Vagina (tissue), 2 donors: ENCODE measurements around the gene CHPT1. TPM values are rescaled to one million over a fixed set of nuclear protein-coding genes. Genes with fewer than 3 reads are reported as not detected.
"Not testable (repeated sequence)": the region's sequence is repeated elsewhere in the genome, so short reads cannot be mapped to it uniquely, and the experiment has no call there.

Experiments used
- DNase-seq, 2 donors: peaks; one replicate each; pipeline ENCODE4 v3.0.0-alpha.2; 2017; ENCODE audit errors: extremely low spot score in 2 of 2
- H3K27ac ChIP-seq: fragments of 200-600 bp; sonication (generic); one replicate; pipeline ENCODE4 v1.5.1; 2019
- H3K27me3 ChIP-seq: fragments of 200-600 bp; sonication (generic); one replicate; pipeline ENCODE4 v1.5.1; 2019
- H3K36me3 ChIP-seq, 2 donors: fragments of 200-600 bp; sonication (generic); one replicate each; pipeline ENCODE4 v1.5.1; 2017 to 2019
- H3K4me1 ChIP-seq: fragments of 200-600 bp; sonication (generic); one replicate; pipeline ENCODE4 v1.5.1; 2019
- H3K4me3 ChIP-seq, 2 donors: fragments of 200-600 bp; sonication (generic); 1 replicate in 1 of 2; 2 replicates in 1 of 2; pipeline ENCODE4 v1.5.1; 2016 to 2019
- H3K9me3 ChIP-seq: fragments of 200-600 bp; sonication (generic); one replicate; pipeline ENCODE4 v1.5.1; 2019
- POLR2A ChIP-seq, 2 donors: fragments of 450-650 bp; IDR thresholded peaks; one replicate each; pipeline ENCODE4 v1.6.1; 2017; ENCODE audit warnings: antibody characterized with exemption in 2 of 2, mild to moderate bottlenecking in 2 of 2, moderate library complexity in 2 of 2
- POLR2AphosphoS5 ChIP-seq, 2 donors: sonication (generic); formaldehyde crosslinking; IDR thresholded peaks; one replicate each; pipeline ENCODE4 v1.9.0; 2017; ENCODE audit warnings: antibody characterized with exemption in 2 of 2, mild to moderate bottlenecking in 2 of 2, low read depth in 1 of 2; ENCODE audit not compliant: insufficient read depth in 1 of 2
- intact Hi-C: fragments of 100-400 bp; cut with DNase I; formaldehyde crosslinking; loops from one replicate; pipeline ENCODE4 v1.15.1; 2023
- total RNA-seq: library from RNA; depleted of rRNA; stranded (reverse); fragments of >200 nt; gene quantifications from one replicate; pipeline ENCODE4 v1.2.3, GENCODE V29; 2016
- TF ChIP-seq, protein P1 (sequence below), 3 experiments: fragments of 450-650 bp in 2 of 3; fragments of 200-600 bp in 1 of 3; sonication (generic) in 1 of 3; IDR thresholded peaks; one replicate each; pipeline ENCODE4 v1.5.1; 2017 to 2019; ENCODE audit warnings: antibody characterized with exemption in 3 of 3, mild to moderate bottlenecking in 2 of 3, moderate library complexity in 2 of 3

Gene CHPT1
- total RNA-seq, 1 donor from 2014 or later = 84.7 TPM

DNA sequence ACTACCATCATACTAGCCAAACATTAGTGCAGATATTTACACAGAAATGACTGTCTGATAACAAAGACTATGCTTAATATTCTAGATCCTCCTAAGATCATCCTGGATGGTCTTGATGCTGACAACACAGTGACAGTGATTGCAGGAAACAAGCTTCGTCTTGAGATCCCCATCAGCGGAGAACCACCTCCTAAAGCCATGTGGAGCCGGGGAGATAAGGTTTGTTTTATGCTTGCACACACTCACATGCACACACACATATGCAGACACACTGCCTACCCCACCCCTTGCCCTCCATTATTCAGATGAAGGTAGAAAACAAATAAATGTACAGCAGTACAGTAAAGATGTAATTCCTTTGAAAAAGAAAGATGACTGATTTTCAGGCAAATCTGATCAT lies 44.4 kb upstream of the CHPT1 start:
- Histone ChIP-seq H3K27ac (no peak overlapping the region), H3K4me3 (no peak overlapping the region), H3K27me3 (no peaks in the 10 kb centered on the region), H3K36me3 (no peaks in the 10 kb centered on the region), H3K9me3 (no peaks in the 10 kb centered on the region), H3K4me1 (no peaks in the 10 kb centered on the region)
- no peak for DNase-seq
- TF ChIP-seq, protein P1, sequence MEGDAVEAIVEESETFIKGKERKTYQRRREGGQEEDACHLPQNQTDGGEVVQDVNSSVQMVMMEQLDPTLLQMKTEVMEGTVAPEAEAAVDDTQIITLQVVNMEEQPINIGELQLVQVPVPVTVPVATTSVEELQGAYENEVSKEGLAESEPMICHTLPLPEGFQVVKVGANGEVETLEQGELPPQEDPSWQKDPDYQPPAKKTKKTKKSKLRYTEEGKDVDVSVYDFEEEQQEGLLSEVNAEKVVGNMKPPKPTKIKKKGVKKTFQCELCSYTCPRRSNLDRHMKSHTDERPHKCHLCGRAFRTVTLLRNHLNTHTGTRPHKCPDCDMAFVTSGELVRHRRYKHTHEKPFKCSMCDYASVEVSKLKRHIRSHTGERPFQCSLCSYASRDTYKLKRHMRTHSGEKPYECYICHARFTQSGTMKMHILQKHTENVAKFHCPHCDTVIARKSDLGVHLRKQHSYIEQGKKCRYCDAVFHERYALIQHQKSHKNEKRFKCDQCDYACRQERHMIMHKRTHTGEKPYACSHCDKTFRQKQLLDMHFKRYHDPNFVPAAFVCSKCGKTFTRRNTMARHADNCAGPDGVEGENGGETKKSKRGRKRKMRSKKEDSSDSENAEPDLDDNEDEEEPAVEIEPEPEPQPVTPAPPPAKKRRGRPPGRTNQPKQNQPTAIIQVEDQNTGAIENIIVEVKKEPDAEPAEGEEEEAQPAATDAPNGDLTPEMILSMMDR (IDR thresholded peaks at IDR 0.05) = no peak
- TF ChIP-seq POLR2A (IDR thresholded peaks at IDR 0.05) (no peak), POLR2AphosphoS5 (IDR thresholded peaks at IDR 0.05; ENCODE audit: insufficient read depth in 1 of 2, low read depth in 1 of 2) (no peak)
- intact Hi-C loops = no loop called here

DNA sequence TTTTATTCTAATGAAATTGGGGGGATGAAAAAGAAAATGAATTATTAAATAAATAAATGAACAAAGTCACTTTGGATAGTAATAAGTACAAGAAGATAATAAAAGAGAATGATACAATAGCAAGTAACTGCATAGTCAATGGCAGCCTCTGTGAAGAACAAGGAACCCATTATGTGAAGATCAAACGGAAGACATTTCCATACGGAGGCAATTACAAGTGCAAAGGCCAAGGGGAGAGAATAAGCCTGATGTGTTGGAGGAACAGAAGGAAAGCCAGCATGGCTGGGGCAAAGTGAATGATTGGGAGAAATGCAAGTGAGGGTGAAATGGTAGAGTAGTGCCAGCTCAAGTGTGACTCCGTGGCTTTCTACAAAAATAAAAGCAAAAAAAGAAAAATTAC lies 43.9 kb upstream of the CHPT1 start:
- no peak for DNase-seq
- no peak overlapping the region for H3K4me3 ChIP-seq
- intact Hi-C loops = no loop called here

DNA sequence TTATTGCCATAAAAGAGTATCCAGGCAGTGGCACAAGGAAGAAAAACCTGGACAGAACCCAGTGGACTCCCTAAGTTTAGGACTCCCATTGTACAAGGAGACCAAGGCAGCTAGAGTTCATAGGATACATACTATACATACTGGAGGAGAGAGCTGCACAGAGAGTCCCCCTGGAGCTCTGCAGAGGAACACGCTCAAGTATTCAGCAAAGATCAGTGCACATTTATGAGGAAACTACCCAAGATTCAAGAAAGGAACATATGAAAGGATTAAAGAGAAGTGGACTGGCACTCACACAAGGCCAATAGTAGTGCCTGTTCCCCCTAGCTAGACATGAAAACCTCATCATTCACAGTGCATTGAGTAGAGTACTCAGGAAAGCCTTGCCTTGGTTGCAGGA lies 43.0 kb upstream of the CHPT1 start:
- Histone ChIP-seq H3K4me1 (no peaks in the 10 kb centered on the region), H3K36me3 (no peaks in the 10 kb centered on the region), H3K27ac (no peak overlapping the region), H3K4me3 (no peak overlapping the region), H3K27me3 (no peaks in the 10 kb centered on the region), H3K9me3 (no peaks in the 10 kb centered on the region)
- no peak for DNase-seq
- TF ChIP-seq POLR2AphosphoS5 (IDR thresholded peaks at IDR 0.05; ENCODE audit: insufficient read depth in 1 of 2, low read depth in 1 of 2) (no peak), POLR2A (IDR thresholded peaks at IDR 0.05) (no peak)
- TF ChIP-seq, protein P1 (IDR thresholded peaks at IDR 0.05) = no peak
- intact Hi-C loops = no loop called here

More for the DNA sequence above, 43.9 kb upstream of the CHPT1 start:
- Histone ChIP-seq H3K9me3 (no peaks in the 10 kb centered on the region), H3K27me3 (no peaks in the 10 kb centered on the region), H3K27ac (no peak overlapping the region), H3K36me3 (no peaks in the 10 kb centered on the region), H3K4me1 (no peaks in the 10 kb centered on the region)
- TF ChIP-seq POLR2AphosphoS5 (IDR thresholded peaks at IDR 0.05; ENCODE audit: insufficient read depth in 1 of 2, low read depth in 1 of 2) = no peak
- TF ChIP-seq, protein P1 (IDR thresholded peaks at IDR 0.05) = no peak
- TF ChIP-seq POLR2A (IDR thresholded peaks at IDR 0.05) = no peak

DNA sequence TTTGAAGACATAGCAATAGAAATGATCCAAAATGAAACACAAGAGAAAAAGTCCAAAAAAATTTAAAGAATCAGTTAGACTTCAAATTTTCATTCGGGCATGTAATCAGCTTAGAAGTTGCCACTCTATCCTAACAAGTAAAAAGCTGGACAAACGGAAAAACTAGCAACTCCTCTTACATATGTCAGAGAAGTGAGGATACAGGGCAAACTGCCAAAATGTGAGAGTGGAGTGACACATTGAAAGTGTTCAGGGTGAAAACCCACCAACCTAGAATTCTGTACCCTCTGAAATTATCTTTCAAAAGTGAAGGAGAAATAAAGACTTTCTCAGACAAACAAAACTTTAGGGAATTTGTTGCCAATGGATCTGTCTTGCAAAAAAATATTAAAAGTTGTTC lies 42.0 kb upstream of the CHPT1 start:
- Histone ChIP-seq H3K27me3 (no peaks in the 10 kb centered on the region), H3K4me3 (no peak overlapping the region), H3K4me1 (no peaks in the 10 kb centered on the region), H3K27ac (no peak overlapping the region), H3K36me3 (no peaks in the 10 kb centered on the region), H3K9me3 (no peaks in the 10 kb centered on the region)
- TF ChIP-seq POLR2A (IDR thresholded peaks at IDR 0.05) = no peak
- TF ChIP-seq POLR2AphosphoS5 (IDR thresholded peaks at IDR 0.05; ENCODE audit: insufficient read depth in 1 of 2, low read depth in 1 of 2) = no peak
- TF ChIP-seq, protein P1 (IDR thresholded peaks at IDR 0.05) = no peak
- intact Hi-C loops = no loop called here
- DNase-seq = no peak

DNA sequence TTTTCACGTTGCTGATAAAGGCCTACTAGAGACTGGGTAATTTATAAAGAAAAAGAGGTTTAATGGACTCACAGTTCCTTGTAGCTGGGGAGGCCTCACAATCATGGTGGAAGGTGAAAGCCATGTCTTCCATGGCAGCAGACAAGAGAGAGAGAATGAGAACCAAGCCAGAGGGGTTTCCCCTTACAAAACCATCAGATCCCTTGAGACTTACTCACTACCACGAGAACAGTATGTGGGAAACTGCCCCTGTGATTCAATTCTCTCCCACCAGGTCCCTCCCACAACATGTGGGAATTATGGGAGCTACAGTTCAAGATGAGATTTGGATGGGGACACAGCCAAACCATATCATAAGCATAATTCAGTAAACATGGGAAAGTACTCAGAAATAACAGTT lies 36.8 kb upstream of the CHPT1 start:
- intact Hi-C loops, H3K36me3 ChIP-seq, H3K27me3 ChIP-seq, H3K4me1 ChIP-seq, DNase-seq, H3K27ac ChIP-seq, H3K4me3 ChIP-seq, H3K9me3 ChIP-seq: not testable (repeated sequence)

DNA sequence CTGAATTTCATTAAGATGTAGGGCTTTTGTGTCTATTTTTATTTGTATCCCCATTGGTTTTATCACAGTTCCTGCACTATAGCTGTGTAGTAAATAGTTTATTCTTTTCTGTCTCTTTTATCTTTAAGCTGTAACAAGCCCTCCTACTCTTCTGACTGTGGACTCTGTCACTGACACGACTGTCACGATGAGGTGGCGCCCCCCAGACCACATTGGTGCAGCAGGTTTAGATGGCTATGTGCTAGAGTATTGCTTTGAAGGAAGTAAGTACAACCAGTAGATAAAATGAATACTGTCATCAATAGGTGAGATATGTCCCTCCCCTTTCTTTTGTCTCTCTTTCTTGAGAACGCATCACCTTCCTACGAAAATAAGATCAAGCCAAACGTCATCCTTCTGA lies 34.1 kb upstream of the CHPT1 start:
- TF ChIP-seq POLR2A (IDR thresholded peaks at IDR 0.05) (no peak), POLR2AphosphoS5 (IDR thresholded peaks at IDR 0.05; ENCODE audit: insufficient read depth in 1 of 2, low read depth in 1 of 2) (no peak)
- TF ChIP-seq, protein P1 (IDR thresholded peaks at IDR 0.05) = no peak
- Histone ChIP-seq H3K27ac (no peak overlapping the region), H3K36me3 (no peaks in the 10 kb centered on the region), H3K4me1 (no peaks in the 10 kb centered on the region), H3K27me3 (no peaks in the 10 kb centered on the region), H3K4me3 (no peak overlapping the region), H3K9me3 (no peaks in the 10 kb centered on the region)
- intact Hi-C loops = no loop called here
- no peak for DNase-seq
